ENCODE data around the gene KRABD2.
A peak's percentile ranks its signal among the peaks of the same experiment; 100 is the strongest.

Gene KRABD2

GRCh38 chr17:8368193-8368592, 8.3 kb downstream of the KRABD2 start:
- TF ChIP-seq CTCF (IDR thresholded peaks at IDR 0.05), result no peak
- Mint-ChIP-seq H3K27ac (ENCODE audit: unreplicated experiment) (peak overlapping the region; percentile 61), H3K4me3 (ENCODE audit: unreplicated experiment) (no peak overlapping the region), H3K9me3 (ENCODE audit: low read depth) (no peaks in the 10 kb centered on the region), H3K4me1 (ENCODE audit: low read depth) (peaks cover 44% of the 10 kb centered on the region), H3K27me3 (ENCODE audit: low read depth) (no peaks in the 10 kb centered on the region), H3K36me3 (ENCODE audit: low read depth) (peaks cover 16% of the 10 kb centered on the region)
- DNase-seq (ENCODE audit: low spot score), result no peak

GRCh38 chr17:8366231-8366630, 10.3 kb downstream of the KRABD2 start:
- peaks cover 16% of the 10 kb centered on the region for H3K36me3 Mint-ChIP-seq (ENCODE audit: low read depth)
- DNase-seq (ENCODE audit: low spot score), result no peak
- H3K4me1 Mint-ChIP-seq (ENCODE audit: low read depth), result peaks cover 42% of the 10 kb centered on the region
- H3K27ac Mint-ChIP-seq (ENCODE audit: unreplicated experiment), result peak overlapping the region; percentile 98
- H3K27me3 Mint-ChIP-seq (ENCODE audit: low read depth), result no peaks in the 10 kb centered on the region
- TF ChIP-seq CTCF (IDR thresholded peaks at IDR 0.05), result no peak
- no peaks in the 10 kb centered on the region for H3K9me3 Mint-ChIP-seq (ENCODE audit: low read depth)
- H3K4me3 Mint-ChIP-seq (ENCODE audit: unreplicated experiment), result no peak overlapping the region

- no peaks in the 10 kb centered on the region for H3K9me3 Mint-ChIP-seq (ENCODE audit: low read depth)
- H3K4me3 Mint-ChIP-seq (ENCODE audit: unreplicated experiment), result no peak overlapping the region
- no peak for TF ChIP-seq CTCF (IDR thresholded peaks at IDR 0.05)
- H3K4me1 Mint-ChIP-seq (ENCODE audit: low read depth), result peaks cover 47% of the 10 kb centered on the region
- DNase-seq (ENCODE audit: low spot score), result no peak
- peak overlapping the region; percentile 98 for H3K27ac Mint-ChIP-seq (ENCODE audit: unreplicated experiment)
- no peaks in the 10 kb centered on the region for H3K27me3 Mint-ChIP-seq (ENCODE audit: low read depth)
- H3K36me3 Mint-ChIP-seq (ENCODE audit: low read depth), result peaks cover 14% of the 10 kb centered on the region
These were observed 11.4 kb downstream of the KRABD2 start for GRCh38 chr17:8365143-8365542.

GRCh38 chr17:8362651-8363332, 13.7 kb downstream of the KRABD2 start:
- no peak overlapping the region for H3K4me3 Mint-ChIP-seq (ENCODE audit: unreplicated experiment)
- DNase-seq (ENCODE audit: low spot score), result no peak
- H3K4me1 Mint-ChIP-seq (ENCODE audit: low read depth), result peaks cover 56% of the 10 kb centered on the region
- no peaks in the 10 kb centered on the region for H3K9me3 Mint-ChIP-seq (ENCODE audit: low read depth)
- TF ChIP-seq CTCF (IDR thresholded peaks at IDR 0.05), result no peak
- peaks cover 2% of the 10 kb centered on the region for H3K36me3 Mint-ChIP-seq (ENCODE audit: low read depth)
- H3K27ac Mint-ChIP-seq (ENCODE audit: unreplicated experiment), result peak overlapping the region; percentile 13
- no peaks in the 10 kb centered on the region for H3K27me3 Mint-ChIP-seq (ENCODE audit: low read depth)

- peaks cover 42% of the 10 kb centered on the region for H3K4me1 Mint-ChIP-seq (ENCODE audit: low read depth)
- H3K27ac Mint-ChIP-seq (ENCODE audit: unreplicated experiment), result peak overlapping the region; percentile 68
- peaks cover 2% of the 10 kb centered on the region for H3K36me3 Mint-ChIP-seq (ENCODE audit: low read depth)
- peaks cover 4% of the 10 kb centered on the region for H3K9me3 Mint-ChIP-seq (ENCODE audit: low read depth)
- no peaks in the 10 kb centered on the region for H3K27me3 Mint-ChIP-seq (ENCODE audit: low read depth)
- H3K4me3 Mint-ChIP-seq (ENCODE audit: unreplicated experiment), result no peak overlapping the region
- DNase-seq (ENCODE audit: low spot score), result no peak
- no peak for TF ChIP-seq CTCF (IDR thresholded peaks at IDR 0.05)
These were observed 15.8 kb downstream of the KRABD2 start for GRCh38 chr17:8360751-8361150.

All from chondrocyte (in vitro differentiated cells).